D721Med (cell line): ENCODE measurements around the gene C4orf51.

Source experiments
- DNase-seq: peaks from one replicate; pipeline ENCODE4 v3.0.0; 2011; ENCODE audit warnings: low spot score; ENCODE audit not compliant: insufficient read length
- FAIRE-seq: peaks from 2 replicates; lab custom pipeline; 2011; peaks lifted over from hg19 to GRCh38; lab: Jason Lieb, UNC
- TF ChIP-seq, protein P1 (sequence below): IDR thresholded peaks from 2 replicates; pipeline ENCODE4 v1.5.1; 2012; ENCODE audit warnings: mild to moderate bottlenecking, control low read depth; ENCODE audit not compliant: insufficient read depth; ENCODE audit errors: missing control alignments

Gene C4orf51

DNA sequence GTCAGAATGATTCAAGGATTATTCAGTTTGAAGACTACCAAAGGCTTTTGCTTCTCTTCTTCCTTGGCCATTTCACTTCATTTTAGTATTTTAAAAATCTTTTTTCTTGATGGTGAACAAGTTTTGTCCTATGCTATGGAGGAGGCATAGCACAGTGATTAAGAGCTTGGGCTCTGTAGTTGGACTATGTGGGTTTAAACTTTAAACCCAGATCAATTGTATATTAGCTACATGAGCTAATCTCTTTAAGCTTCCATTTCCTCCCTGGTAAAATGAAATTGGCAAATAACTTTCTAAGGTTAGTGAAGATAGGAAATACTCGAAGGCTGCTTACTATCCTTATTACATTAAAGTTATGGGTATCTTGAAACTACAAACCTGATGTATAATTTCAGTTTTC lies 23.8 kb upstream of the C4orf51 start:
- FAIRE-seq, result no peak
- no peak for DNase-seq
- TF ChIP-seq, protein P1, sequence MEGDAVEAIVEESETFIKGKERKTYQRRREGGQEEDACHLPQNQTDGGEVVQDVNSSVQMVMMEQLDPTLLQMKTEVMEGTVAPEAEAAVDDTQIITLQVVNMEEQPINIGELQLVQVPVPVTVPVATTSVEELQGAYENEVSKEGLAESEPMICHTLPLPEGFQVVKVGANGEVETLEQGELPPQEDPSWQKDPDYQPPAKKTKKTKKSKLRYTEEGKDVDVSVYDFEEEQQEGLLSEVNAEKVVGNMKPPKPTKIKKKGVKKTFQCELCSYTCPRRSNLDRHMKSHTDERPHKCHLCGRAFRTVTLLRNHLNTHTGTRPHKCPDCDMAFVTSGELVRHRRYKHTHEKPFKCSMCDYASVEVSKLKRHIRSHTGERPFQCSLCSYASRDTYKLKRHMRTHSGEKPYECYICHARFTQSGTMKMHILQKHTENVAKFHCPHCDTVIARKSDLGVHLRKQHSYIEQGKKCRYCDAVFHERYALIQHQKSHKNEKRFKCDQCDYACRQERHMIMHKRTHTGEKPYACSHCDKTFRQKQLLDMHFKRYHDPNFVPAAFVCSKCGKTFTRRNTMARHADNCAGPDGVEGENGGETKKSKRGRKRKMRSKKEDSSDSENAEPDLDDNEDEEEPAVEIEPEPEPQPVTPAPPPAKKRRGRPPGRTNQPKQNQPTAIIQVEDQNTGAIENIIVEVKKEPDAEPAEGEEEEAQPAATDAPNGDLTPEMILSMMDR, result no peak

DNA sequence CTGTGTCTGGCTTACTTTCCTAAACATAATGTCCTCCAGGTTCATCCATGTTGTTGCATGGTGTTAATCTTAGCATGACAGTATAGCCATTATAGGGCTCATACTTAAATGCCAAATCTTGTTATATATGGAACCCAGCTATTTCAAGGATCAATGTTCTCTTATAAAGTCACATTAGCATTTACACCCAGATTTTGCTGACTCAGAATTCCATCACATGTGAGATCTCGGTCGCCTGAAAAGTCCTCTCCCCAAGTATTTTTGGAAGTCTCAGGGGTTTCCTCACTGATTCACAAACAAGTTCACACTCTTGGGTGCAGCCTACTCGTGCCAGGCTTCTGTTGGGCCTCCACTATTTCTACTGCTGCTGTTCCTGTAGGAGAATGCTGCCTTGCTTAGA lies 19.9 kb upstream of the C4orf51 start:
- TF ChIP-seq, protein P1, result no peak
- no peak for FAIRE-seq
- no peak for DNase-seq

DNA sequence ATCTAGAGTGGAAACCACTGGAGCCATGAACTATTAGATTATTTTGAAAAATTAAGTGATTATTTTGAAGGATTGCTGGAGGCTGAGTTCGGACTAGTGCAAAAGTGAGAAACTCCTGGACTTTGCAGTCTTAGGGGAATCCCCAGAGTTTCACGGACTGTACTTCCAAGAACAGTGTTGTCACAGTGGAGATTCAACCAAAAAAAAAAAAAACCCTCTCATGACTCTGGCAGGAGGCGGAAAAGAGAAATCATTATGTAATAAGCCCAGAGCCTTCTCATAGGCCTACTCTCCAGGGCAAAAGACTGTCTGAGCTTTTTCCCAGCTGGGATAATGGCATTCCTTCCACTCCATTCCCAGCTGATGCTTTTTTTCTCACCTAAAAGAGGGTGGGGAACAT lies 16.8 kb upstream of the C4orf51 start:
- DNase-seq (no peak), FAIRE-seq (no peak)
- TF ChIP-seq, protein P1, result no peak

DNA sequence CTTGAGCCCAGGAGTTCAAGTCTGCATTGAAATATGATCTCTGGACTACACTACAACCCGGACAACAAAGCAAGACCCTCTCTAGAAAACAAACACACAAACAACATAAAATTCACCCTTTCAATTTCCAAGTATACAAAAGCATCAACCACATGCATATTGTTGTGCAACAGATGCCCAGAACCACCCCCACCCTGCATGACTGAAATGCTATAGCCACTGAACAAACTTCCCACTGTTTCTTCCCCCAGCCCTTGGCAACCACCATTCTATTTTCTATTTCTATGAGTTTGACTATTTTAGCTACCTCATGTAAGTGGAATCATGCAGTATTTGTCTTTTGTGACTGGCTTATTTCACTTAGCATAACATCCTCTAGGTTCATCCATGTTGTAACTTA lies 14.2 kb upstream of the C4orf51 start:
- no peak for DNase-seq
- FAIRE-seq, result no peak
- TF ChIP-seq, protein P1, result no peak

DNA sequence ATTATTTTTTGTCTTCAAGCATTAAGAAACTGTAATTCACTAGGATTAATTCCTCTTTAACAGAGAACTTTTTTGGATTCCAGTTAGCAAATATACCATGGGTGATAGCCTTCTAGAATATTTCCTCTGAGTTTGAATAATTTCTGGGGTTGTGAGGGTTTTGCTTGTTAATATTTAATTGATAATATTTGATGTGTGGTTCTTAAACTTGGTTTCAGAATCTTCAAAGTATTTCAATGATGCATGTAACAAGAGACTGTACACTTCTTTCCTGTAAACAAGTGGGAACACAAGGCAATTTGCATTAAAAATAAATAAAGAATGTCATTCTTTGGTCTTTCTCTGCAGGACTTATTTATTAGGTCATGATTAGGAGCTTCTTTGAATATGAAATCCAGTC lies 9.5 kb upstream of the C4orf51 start:
- DNase-seq, result no peak
- FAIRE-seq, result no peak
- TF ChIP-seq, protein P1, result no peak

DNA sequence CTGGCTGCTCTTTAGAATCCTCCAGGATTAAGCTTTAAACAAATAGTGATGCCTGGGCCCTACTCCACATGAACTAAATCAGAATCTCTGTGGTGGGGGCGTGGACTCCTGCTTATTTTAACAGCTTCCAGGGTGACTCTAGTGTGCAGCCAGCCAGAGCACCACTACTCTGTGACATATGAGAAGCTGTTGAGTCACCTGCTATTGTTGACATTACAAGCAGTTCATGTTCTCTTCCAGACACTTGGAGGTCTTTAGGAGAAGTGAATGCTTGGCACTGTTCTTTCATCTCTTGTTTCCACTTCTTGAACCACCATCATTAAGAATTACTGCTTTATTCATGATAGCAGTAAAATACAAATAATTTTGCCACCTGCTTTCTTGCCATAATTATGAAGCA lies 426 bp upstream of the C4orf51 start:
- TF ChIP-seq, protein P1, result no peak
- DNase-seq (no peak), FAIRE-seq (no peak)

DNA sequence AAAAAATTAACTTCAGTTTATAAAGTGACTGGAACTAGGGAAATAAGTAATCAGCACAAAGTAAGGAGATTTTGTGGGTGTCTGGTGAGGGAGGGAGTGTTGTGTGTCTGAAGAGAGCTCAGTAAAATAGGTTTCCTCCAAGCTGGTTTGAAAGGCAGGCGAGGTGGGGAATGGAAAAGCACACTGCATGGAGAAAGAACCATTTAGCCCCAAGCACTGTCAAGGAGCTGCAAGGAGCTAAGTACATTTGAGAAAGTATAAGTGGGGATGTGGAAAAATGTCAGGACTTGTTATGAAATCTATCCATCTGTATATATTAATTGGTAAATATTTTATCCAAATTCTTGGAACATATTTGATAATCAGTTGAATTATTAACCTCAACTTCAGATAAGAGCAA lies 956 bp downstream of the C4orf51 start:
- FAIRE-seq (no peak), DNase-seq (no peak)
- TF ChIP-seq, protein P1, result no peak
